Sciatic nerve (tissue), 2 donors: ENCODE measurements around the gene NLRX1. TPM values are rescaled to one million over a fixed set of nuclear protein-coding genes. Genes with fewer than 3 reads are reported as not detected.
"Not testable (repeated sequence)": the region's sequence is repeated elsewhere in the genome, so short reads cannot be mapped to it uniquely, and the experiment has no call there.

Experiments used
- ATAC-seq: fragments of 200-7000 bp; cut with Tn5 transposase; one replicate; pipeline ENCODE4 v1.9.1; 2020; ENCODE audit warnings: mild to moderate bottlenecking, moderate library complexity
- DNase-seq: peaks from one replicate; pipeline ENCODE4 v3.0.0-alpha.2; 2020; ENCODE audit warnings: low spot score
- intact Hi-C: fragments of 100-400 bp; cut with DNase I; formaldehyde crosslinking; loops from one replicate; pipeline ENCODE4 v1.14.2; 2022
- total RNA-seq: library from RNA; stranded (reverse); fragmentation: NEBNext Ultra II Directional; extraction: Animal tissue kit (Norgen Biotek cat#: 25700); gene quantifications from one replicate; pipeline ENCODE4 v1.2.1, GENCODE V29; 2021
- donor health status: DM: no; HTN: no; CAD: no.
- donor health status: DM: no; HTN: no; CAD: no.

The NLRX1 gene, protein sequence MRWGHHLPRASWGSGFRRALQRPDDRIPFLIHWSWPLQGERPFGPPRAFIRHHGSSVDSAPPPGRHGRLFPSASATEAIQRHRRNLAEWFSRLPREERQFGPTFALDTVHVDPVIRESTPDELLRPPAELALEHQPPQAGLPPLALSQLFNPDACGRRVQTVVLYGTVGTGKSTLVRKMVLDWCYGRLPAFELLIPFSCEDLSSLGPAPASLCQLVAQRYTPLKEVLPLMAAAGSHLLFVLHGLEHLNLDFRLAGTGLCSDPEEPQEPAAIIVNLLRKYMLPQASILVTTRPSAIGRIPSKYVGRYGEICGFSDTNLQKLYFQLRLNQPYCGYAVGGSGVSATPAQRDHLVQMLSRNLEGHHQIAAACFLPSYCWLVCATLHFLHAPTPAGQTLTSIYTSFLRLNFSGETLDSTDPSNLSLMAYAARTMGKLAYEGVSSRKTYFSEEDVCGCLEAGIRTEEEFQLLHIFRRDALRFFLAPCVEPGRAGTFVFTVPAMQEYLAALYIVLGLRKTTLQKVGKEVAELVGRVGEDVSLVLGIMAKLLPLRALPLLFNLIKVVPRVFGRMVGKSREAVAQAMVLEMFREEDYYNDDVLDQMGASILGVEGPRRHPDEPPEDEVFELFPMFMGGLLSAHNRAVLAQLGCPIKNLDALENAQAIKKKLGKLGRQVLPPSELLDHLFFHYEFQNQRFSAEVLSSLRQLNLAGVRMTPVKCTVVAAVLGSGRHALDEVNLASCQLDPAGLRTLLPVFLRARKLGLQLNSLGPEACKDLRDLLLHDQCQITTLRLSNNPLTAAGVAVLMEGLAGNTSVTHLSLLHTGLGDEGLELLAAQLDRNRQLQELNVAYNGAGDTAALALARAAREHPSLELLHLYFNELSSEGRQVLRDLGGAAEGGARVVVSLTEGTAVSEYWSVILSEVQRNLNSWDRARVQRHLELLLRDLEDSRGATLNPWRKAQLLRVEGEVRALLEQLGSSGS
- 13.9 TPM for total RNA-seq

DNA sequence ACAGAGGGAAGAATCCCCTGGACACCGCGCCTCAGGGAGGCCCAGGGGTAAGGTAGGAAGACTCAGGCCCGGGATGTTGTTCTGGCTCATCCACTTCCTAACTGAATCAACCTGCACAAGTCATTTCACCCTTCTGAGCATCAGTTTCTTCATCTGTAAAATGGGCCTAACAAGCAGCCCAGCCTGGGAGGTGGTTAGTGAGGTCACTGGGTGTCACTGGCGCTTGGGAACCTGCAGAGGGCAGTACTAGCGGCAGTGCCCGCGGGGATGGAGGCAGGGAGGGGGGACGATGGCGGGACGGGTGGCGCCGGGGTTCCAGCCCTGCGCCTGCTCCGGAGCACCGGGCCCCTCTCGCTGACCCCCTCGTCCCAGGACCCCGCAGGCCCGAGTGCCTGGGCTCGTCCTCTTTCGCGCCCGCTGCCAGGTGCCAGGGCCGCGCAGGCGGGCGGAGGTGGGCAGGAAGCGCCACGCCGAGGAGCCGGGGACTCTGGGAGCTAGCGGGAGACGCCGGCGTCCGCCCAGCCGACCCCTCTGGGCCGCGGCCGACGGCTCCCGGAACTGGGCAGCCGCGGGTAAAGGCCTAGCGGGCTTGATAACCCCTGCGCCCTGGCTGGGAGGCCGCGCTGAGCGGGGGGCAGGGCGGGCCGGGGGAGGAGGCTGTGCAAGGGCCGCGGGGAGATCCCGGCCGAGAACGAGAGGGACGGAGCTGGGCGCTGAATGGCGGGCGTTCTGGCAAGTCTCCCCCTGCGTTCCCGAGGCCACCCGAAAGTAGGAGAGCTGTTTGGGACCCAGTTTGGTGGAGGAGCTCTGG lies at the start of gene NLRX1:
Gene NLRX1 (plus strand): TSS at position 255 of the 811 bp plus-strand sequence. CDS start 2,679 bp downstream, outside the sequence.
- DNase-seq, result peak; percentile 87
- peak; percentile 95 for ATAC-seq
- intact Hi-C loops, result no loop called here

DNA sequence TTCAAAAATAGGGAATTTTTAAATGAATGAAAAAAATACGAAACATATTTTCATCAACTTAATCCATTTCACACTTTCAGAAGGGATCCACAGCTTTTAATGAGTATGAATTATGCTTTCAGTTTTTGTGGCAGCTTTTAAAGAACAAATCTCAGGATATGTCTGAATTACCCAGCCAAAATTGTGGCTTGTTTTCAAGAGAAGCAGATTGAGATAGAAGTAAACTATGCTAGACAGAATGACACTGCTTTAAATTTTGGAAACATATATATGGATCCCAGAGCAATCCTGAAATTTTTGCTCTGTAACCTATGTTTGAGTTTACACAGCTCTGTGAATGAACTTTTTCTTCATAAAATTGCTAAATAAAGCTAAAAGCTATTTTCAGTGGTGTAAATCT lies 49.6 kb upstream of the NLRX1 start:
- intact Hi-C loops, result no loop called here
- DNase-seq, result no peak
- no peak for ATAC-seq

DNA sequence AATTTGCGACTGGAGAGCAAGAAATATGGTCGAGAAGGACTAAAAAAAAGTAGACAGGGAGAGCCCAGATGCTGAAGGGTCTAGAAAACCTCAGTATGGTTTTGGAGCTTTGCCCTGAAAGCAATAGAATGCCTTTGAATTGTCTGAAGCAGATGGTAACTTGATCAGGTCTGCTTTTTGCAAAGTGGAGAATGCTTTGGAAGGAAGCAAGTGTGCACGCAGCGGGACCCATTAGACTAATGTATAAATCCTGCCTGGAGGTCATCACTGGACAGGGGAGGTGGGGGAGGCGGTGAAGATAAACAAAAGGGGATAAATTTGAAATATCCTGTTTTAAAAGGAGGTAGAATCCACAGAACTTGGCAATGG lies 47.9 kb upstream of the NLRX1 start:
- intact Hi-C loops, result no loop called here
- DNase-seq, result no peak

DNA sequence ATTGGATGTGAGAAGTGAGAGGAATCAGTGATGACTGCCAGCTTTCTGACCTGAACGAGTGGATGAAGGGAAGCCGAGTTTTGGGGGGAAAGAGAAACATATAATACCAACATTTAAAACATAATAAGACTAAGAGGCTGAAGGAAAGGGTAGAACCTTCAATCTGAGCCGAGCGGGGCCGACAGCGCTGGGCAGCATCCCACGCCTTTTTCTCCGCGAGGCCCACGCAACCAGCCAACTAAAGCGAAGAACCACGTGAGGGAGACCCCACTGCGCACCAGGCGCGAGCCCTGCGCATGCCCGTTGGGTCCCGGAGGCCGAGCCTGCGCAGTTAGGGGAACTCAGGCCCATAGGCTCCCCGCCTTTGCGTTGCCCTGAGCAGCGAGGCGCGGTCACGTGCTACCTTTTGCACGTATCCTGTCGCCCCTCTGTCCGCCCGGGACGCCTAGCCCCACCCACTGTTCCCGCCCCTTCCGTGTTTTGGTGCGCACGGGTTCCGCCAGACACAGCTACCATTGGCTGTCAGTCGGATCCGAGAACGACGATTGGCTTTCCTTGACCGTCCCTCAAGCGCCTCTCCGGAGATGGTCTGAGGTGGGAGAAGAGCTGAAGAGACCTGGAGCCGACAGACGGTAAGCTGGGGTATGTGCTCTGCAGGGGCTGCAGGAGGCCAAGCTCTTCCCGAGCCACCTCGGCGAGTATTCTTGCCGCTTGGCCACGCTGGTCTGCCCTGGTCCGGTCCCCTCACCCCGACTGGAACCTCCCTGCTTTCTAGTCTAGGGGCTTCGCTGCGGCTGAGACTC lies 47.3 kb upstream of the NLRX1 start, which contains the start of gene HINFP:
Gene HINFP (plus strand): TSS at position 573 of the 803 bp plus-strand sequence. CDS start 5,365 bp downstream, outside the sequence.
- DNase-seq (peak; percentile 100), ATAC-seq (peak; percentile 100)
- intact Hi-C loops, result no loop called here

More for the DNA sequence above, 47.9 kb upstream of the NLRX1 start:
- no peak for ATAC-seq

DNA sequence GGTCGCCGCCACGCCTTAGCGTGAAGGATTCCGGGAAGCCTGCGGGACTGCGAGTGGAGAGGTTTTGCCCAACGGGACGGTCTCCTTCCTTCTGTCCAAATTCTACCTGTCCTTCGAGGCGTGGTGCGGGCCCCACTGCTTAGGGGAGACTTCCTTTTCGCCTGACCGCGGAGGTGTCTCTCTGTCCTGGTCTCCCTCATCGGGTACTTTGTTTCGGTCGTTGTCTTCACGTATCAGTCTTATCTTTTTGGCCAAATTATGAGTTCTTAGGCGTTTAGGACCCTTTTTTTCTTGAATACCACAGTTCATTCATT lies 46.8 kb upstream of the NLRX1 start:
- intact Hi-C loops, result no loop called here

DNA sequence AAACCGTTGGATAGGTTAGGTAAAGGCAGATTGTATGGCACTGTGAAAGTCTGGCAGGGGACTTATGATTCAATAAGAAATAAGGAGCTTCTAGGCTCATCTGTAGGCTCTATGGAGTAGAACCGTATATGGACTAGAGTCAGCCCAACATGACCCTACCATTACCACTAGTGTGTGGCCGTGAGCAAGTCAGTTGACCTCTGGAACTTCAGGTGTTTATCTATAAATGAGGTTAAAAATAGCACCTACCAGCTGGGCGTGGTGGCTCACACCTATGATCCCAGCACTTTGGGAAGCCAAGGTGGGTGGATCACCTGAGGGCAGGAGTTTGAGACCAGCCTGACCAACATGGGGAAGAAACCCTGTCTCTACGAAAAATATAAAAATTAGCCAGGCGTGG lies 42.7 kb upstream of the NLRX1 start:
- ATAC-seq, result no peak
- DNase-seq, result no peak
- intact Hi-C loops, result no loop called here

More for the DNA sequence above, 46.8 kb upstream of the NLRX1 start:
- ATAC-seq (no peak), DNase-seq (no peak)

DNA sequence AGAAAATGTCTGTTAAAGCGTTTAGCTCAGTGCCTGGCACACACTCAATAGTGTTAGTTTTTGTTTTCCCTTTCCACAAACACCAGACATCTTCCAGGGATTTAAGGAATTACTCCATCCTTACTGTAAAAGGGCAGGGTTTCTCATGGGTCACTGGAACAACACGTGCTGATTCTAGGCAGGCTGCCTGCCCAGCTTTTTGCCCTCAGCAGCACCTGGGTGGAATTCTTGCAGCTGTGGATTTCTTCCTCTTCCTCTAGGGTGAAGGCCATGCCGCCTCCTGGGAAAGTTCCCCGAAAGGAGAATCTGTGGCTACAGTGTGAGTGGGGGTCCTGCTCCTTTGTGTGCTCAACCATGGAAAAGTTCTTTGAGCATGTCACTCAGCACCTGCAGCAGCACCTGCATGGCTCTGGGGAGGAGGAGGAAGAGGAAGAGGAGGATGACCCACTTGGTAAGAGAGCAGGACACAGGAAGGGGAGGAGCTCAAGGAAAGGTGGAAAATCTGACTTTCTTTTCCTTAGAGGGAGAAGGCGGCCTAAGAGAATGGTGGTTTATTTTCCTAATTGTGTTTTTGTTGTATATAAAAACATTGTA lies 41.8 kb upstream of the NLRX1 start:
- intact Hi-C loops, result no loop called here
- DNase-seq, result no peak
- no peak for ATAC-seq

DNA sequence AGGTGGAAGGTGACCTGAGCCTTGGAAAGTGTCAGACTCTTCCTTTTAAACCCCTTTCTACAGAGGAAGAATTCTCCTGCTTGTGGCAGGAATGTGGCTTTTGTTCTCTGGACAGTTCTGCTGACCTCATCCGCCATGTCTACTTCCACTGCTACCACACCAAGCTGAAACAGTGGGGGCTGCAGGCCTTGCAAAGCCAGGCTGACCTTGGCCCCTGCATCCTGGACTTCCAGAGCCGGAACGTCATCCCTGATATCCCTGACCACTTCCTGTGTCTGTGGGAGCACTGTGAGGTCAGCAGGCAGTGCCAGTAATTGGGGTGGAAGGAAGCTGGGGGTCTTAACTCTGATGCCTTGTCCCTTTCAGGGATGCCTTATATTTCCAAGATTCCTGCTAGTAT lies 37.9 kb upstream of the NLRX1 start:
- no peak for ATAC-seq
- intact Hi-C loops, result no loop called here
- no peak for DNase-seq

DNA sequence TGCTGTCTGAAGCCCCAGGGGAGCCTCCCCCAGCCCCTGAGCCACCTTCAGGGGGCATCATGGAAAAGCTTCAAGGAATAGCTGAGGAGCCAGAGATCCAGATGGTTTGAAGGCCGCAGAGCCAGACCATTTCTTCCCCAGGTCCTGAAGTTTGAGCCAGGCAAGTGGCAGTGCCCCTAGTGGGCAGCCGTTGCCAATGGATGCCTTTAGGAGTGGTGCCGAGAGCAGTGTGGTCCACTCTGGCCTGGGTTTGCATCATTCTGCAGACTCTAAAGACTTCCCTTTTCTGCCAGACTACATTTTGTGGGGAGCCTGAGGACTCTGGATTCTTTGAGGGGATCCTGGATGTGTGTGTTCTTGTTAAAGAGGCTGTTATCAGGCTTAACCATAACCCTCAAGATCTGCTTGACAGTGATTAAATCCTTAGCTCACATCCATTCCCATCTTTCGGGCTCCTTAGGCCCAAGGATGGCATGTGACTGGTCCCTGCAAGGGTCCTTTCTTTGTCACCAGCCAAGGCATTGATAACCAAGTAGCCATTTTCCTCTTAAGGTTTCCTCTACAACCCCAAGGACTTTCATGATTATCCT lies 34.0 kb upstream of the NLRX1 start:
- ATAC-seq, result no peak
- no peak for DNase-seq
- intact Hi-C loops, result no loop called here

DNA sequence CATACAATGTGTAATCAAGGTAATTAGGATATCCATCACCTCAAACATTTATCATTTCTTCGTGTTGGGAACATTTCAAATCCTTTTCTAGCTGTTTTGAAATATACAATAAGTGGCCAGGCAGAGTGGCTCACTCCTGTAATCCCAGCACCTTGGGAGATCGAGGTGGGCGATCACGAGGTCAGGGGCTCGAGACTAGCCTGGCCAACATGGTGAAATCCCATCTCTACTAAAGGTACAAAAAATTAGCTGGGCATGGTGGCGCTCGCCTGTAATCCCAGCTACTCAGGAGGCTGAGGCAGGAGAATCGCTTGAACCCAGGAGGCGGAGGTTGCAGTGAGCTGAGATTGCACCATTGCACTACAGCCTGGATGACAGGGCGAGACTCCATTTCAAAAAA lies 29.2 kb upstream of the NLRX1 start:
- DNase-seq, intact Hi-C loops: not testable (repeated sequence)

DNA sequence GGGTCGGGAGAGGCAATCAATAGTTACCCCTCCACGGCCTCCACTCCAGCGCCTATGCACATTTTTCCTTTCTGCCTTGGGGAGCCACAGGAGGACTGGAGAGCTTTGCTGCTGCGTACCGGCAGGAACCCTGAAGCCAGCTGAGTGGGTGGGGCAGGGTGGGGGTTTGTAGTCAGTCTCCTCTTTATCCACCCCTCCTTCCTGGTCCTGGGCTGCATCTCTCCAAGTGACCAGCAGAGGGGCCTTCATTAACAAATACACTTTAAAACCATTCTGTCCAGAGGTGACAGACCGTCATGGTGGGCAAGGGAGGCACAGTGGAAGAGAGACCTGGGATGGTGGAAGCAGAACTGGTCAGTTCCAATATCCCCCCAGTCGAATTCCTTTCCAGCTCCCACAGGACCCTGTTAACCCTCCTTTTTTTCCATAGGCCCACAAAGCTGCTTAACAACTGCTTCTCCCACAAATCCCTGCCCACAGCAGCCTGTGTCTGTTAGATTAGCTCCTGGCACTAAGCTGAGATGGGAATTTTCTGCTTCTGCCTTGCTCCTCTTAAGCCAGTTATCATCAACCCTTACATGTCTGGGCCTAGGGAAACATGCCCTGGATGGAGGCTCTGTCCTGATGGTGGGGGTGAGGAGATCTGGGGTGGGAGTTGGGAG lies 23.6 kb upstream of the NLRX1 start:
- no peak for DNase-seq
- intact Hi-C loops, result no loop called here
- ATAC-seq, result peak; percentile 78

More for the DNA sequence above, 29.2 kb upstream of the NLRX1 start:
- not testable (repeated sequence) for ATAC-seq

DNA sequence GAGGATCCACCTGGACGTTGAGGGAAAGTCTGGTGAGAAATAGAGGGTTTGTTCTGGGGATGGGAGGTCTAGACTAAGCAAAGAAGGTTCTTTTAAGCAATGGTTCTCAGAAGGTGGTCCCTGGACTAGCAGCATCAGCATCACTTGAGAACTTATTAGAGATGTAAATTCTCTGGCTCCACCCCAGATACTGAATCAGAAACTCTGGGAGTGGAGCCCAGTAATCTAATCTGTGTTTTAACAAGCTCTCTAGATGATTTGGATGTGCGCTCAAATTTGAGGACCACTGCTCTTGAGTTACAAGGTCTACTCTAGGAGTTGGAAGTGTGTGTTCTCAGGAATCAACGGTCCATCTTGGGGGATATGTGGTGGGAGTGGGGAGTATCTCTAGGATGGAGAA lies 23.0 kb upstream of the NLRX1 start:
- no peak for ATAC-seq
- intact Hi-C loops, result no loop called here
- DNase-seq, result no peak

DNA sequence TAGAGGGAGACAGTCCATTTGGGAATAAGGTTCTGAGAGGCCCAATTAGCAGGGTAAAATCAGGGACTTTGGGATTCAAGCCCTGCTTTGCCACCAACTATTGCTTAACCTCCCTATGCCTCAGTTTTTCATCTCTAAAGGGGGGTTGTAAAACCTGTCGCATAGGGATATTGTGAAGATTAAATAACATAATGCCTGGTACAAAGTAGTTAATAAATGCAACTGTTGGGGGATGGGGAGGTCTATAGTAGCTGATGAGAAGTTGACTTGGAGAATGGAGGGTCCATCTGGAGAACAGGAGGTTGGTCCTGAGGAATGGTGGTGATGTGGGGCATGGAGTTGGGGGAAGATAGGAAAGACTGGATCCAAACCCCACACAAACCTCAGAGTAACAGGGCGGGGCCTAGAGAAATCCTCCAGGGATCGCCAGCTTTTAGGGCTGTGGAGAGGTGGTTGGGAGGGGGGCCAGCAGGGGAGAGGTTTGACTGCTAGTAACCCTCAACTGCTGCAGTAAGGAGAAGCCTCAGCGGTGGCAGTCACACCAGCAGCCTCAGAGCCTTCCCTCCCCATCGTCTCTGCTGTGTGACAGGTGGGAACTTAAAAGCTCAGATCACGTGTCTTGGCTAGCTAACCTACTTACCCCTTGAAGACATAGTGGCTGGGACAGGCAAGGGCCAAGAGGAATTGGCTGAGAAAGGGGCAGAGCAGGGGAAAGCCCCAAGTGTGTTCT lies 20.8 kb upstream of the NLRX1 start:
- ATAC-seq (no peak), DNase-seq (no peak)
- intact Hi-C loops, result no loop called here

DNA sequence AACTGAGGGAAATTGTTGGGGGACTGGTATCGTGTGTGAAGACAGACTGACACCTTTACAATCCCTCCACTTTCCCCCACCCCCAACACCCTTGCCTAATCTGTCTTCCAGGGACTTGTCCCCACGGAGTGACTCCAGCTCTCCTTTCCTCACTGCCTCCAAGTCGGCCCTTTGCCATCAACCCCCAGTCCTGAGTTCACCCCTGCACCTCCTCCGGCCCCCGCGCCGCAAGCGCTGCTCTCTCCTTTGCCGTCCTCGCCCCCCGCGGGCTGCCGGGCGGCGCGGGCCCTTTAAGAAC lies 19.9 kb upstream of the NLRX1 start:
- ATAC-seq (no peak), DNase-seq (no peak)
- intact Hi-C loops, result no loop called here

DNA sequence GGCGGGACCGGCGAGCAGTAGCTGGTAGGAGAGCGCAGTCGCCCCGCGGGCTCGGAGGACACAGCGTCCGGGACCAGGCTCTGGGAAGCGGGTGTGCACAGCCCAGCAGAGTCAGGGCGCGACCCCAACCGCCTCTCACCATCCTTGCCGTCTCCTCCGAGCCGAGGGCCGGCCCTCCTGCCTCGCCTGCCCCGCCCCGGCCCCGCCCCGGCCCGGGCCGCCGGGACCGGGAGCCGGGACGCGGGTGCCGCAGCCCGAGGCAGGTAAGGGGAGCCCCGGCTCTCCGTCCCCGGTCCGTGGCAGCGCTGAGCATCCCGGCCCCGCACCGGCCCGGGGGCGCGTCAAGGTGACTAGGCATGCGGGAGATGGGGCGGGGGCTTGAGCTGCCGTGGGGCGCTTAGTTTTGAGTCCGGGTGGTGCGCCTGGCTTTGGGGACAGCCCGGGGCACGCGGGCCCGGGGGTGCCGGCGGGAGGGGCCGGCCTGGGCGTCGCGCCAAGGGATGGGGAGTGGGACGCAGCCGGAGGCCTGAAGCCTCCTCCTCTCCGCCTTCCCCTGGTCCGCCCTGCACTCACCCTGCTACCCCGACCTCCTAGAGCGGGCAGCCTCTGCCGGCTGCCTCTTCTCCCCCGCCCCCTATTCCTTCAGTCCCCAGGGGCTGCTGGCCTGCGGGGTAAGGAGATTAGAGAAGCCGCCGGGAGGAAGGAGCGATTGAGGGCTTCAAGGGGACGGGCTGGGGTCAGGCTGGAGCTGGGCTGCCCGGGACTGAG lies 19.3 kb upstream of the NLRX1 start, which contains the start of gene ABCG4:
Gene ABCG4 (plus strand): TSS at position 35 of the 768 bp plus-strand sequence. CDS start 914 bp downstream, outside the sequence.
- ATAC-seq (peak; percentile 33), DNase-seq (no peak)
- intact Hi-C loops, result no loop called here

DNA sequence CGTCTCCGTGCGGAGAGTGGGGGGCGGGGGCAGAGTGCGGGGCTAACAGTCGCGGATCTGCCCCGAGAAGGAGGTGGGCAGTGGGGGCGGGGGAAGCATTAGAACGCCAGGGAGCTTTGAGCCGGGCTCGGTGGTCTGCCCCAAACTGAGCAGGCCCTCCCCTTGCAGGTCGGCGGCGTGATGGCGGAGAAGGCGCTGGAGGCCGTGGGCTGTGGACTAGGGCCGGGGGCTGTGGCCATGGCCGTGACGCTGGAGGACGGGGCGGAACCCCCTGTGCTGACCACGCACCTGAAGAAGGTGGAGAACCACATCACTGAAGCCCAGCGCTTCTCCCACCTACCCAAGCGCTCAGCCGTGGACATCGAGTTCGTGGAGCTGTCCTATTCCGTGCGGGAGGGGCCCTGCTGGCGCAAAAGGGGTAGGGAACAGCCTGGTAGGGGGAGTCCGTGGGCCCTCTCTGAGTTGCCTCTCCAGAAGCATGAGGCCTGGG lies 18.7 kb upstream of the NLRX1 start:
- ATAC-seq, result no peak
- intact Hi-C loops, result no loop called here
- no peak for DNase-seq
